SU-DHL-6 (cell line): ENCODE data around the gene SHC2.

Source experiments
- EZH2phosphoT487 ChIP-seq: fragments of 200-600 bp; sonication (generic), shearing (Covaris generic); conservative IDR thresholded peaks from 2 replicates; pipeline ENCODE4 v1.6.1; 2018; ENCODE audit warnings: mild to moderate bottlenecking, antibody characterized with exemption, low read length, moderate library complexity, mixed read lengths
- TF ChIP-seq, protein P1 (sequence below): fragments of 200-600 bp; sonication (generic); IDR thresholded peaks from one replicate; pipeline ENCODE4 v1.5.1; 2017; ENCODE audit warnings: antibody characterized with exemption, mild to moderate bottlenecking, low read length, moderate library complexity; ENCODE audit not compliant: insufficient read depth, poor library complexity, severe bottlenecking

DNA sequence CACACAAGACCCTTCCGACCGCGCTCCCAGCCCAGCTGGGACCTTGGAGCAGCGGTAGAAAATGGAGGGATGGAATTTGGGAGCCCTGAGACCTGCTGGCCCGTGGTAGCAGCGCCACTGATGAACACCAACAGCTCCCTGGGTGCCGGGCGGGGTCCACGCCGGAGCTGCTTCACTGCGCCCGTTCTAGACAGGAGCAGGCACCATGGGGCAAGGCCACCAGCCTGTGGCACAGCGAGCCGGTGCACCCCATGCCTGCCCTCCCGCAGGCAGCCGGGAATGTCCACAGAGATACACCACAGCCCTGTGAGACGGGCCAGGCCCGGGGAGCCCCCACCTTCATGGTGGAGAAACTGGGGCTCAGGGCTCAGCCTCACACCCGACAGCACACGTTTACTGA lies 9.9 kb upstream of the SHC2 start:
- TF ChIP-seq, protein P1, sequence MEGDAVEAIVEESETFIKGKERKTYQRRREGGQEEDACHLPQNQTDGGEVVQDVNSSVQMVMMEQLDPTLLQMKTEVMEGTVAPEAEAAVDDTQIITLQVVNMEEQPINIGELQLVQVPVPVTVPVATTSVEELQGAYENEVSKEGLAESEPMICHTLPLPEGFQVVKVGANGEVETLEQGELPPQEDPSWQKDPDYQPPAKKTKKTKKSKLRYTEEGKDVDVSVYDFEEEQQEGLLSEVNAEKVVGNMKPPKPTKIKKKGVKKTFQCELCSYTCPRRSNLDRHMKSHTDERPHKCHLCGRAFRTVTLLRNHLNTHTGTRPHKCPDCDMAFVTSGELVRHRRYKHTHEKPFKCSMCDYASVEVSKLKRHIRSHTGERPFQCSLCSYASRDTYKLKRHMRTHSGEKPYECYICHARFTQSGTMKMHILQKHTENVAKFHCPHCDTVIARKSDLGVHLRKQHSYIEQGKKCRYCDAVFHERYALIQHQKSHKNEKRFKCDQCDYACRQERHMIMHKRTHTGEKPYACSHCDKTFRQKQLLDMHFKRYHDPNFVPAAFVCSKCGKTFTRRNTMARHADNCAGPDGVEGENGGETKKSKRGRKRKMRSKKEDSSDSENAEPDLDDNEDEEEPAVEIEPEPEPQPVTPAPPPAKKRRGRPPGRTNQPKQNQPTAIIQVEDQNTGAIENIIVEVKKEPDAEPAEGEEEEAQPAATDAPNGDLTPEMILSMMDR: no peak
- no peak for TF ChIP-seq EZH2phosphoT487
